Measurements from ENCODE around the gene CARD14. TPM values are rescaled to one million over a fixed set of nuclear protein-coding genes. Genes with fewer than 3 reads are reported as not detected.

Gene CARD14
- total RNA-seq, 1 donor from 2014 or later, result 19.3 TPM

- DNase-seq (ENCODE audit: low spot score), result no peak
These were observed 40.7 kb downstream of the CARD14 start for GRCh38 chr17:80210348-80211108.

DNA sequence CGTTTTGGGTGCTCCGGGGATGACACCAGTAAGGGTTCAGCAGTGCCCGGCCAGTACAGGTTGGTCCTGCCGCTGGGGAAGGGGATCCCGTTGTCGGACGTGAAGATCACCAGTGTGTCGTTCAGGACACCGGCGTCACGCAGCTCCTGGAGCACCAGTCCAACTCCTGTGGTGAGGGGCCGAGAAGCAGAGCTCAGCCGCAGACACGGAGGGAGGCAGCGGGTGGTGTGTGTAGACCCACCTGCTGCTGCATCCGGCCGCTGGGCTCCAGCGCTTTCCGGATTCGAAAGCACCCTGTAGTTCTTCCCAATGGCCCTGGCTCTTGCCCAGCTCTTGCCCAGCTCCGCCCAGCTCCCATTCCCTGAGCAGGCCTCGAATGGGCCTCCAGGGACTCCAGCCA is 42.3 kb downstream of the CARD14 start:
- no peak for DNase-seq (ENCODE audit: low spot score)

DNA sequence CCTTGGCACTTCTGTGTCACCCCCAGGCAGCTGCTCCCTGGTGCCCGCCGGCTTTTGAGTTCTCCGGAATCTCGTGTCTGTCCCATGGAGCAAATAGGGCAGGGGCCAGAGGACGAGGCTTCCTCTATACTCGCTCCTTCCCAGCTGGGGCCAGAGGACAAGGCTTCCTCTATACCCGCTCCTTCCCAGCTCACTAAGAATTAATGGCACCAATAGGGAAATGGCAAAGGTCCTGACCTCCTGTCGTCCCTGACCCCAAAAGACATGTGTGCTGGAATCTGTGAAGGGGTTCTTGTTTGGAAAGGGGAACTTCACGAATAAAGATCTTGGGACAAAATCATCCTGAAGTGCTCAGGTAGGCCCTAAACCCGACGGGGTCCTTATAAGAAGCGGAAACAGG is 42.7 kb downstream of the CARD14 start:
- DNase-seq (ENCODE audit: low spot score), result no peak

DNA sequence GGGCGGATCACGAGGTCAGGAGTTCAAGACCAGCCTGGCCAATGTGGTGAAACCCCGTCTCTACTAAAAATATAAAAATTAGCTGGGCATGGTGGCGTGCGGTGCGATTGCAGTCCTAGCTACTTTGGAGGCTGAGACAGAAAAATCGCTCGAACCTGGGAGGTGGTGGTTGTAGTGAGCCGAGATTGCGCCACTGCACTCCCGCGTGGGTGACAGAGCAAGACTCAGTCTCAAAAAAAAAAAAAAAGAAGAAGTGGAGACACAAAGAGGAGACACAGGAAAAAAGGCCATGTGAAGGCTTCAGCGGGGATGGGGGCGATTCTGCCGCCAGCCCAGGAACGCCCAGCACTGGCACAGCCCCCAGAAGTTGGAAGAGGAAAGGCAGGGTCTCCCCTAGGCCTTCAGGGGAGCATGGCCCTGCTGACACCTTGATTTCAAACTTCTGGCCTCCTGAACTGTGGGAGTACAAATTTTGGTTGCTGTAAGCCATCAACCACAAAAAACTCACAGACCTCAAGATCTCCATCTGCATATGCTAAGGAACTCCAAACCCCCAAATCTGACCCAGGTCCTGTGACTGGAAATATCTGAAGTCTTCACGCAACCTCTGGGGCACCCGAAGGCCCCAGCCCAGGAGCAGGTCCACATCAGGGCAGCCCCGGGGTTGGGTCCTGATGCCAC is 43.3 kb downstream of the CARD14 start:
- no peak for DNase-seq (ENCODE audit: low spot score)

GRCh38 chr17:80213643-80213975 is 43.8 kb downstream of the CARD14 start:
- DNase-seq (ENCODE audit: low spot score), result no peak

DNA sequence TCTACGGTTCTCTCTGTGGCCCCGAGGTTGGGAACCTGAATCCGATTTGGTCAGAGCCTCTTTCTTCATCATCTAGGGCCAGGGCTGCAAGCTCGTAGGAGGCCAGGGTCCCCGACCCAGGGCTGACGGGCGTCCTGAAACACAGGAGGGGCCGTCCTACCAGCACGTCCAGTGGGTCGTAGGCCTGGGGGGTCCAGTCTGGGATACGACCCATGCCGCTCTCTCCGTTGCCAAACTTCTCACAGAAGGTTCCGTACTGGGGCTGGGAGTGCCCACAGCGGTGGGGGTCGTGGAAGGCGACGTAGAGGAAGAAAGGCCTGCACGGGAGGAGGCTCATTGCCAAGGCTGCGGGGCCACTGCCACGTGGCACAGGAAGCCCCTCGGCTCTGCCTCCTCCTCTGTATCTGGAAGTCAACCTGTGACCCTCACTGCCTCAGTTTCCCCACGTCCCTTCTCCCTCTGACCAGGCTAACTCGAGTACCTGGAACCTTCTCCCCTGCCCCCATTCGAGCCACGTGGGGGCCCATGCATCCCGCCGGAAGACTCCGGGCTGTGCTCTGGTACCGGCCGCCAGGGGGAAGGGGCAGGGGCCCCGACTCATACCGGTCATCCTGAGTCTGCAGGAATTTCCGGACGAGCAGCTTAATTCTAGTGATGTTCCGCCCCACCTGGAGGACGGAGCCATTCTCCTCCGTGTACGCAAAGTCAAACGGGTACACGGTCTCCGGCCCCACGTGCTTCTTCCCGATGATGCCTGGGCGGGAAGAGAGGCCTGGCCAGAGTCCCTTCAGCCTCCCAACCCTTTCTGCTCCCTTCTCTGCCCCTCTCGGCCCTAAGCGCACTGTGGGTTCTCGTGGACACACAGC is 44.4 kb downstream of the CARD14 start:
- no peak for DNase-seq (ENCODE audit: low spot score)

GRCh38 chr17:80214878-80215210 is 45.0 kb downstream of the CARD14 start:
- DNase-seq (ENCODE audit: low spot score), result no peak

DNA sequence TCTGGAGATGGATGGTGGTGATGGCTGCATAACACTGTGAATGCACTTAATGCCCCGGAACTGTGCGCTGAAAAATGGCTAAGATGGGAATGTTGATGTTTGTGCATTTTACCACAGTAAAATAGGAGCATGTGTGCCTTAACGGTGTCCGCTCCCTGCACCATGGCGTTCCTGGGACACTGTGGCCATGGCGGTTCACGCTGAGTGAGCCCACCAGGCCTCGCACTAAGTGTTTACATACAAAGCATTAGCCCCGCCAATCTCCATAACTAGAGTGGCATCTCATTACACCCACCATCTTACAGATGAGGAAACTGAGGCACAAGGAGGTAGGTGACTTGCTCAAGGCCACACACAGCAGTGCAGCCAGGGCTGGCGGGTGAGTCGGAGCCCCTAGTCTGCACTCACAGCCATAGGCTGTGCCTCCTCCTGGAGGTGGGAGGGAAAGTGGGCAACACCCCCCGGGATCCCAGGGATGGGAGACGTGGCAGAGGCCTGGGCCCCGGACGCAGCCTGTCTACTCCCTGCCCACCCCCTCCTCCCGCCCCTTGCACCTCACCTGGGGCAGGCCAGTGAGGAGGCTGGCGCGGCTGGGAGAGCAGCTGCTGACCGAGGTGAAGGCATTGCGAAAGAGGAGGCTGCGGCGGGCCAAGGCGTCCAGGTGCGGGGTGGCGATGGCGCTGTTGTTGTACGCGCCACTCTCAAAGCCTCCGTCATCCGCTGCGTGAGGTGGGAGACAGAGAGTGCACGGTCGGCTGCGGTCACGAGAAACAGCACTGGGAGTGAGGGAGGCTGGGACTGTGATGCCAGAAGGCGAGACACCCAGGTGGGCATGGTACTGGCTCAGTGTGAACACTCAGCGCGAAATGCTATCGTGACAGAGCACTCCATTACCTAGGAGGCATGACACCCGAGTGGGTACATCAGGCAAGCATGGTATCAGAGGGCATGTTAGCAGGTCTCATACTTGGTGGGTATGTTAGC is 46.9 kb downstream of the CARD14 start:
- no peak for DNase-seq (ENCODE audit: low spot score)

- DNase-seq (ENCODE audit: low spot score), result no peak
These were observed 48.0 kb downstream of the CARD14 start for GRCh38 chr17:80217703-80218362.

DNA sequence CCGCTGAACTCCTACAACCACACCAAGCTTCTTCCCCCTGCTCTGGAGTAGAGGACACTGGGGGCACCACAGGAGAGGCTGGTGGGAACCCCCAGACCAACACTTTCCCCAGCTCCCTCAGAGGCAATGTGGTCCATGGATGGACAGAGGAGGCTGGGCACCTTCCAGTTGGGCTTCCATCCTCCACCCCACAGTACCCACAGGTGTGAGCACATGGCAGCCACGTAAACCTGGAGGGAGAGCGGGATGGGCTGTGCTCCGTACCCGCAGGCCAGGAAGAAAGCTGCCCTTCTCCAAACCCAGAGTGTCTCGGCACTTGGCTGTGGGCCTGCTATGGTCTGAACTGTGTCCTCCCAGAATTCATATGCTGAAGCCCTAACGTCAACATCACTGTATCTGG is 48.6 kb downstream of the CARD14 start:
- DNase-seq (ENCODE audit: low spot score), result no peak

DNA sequence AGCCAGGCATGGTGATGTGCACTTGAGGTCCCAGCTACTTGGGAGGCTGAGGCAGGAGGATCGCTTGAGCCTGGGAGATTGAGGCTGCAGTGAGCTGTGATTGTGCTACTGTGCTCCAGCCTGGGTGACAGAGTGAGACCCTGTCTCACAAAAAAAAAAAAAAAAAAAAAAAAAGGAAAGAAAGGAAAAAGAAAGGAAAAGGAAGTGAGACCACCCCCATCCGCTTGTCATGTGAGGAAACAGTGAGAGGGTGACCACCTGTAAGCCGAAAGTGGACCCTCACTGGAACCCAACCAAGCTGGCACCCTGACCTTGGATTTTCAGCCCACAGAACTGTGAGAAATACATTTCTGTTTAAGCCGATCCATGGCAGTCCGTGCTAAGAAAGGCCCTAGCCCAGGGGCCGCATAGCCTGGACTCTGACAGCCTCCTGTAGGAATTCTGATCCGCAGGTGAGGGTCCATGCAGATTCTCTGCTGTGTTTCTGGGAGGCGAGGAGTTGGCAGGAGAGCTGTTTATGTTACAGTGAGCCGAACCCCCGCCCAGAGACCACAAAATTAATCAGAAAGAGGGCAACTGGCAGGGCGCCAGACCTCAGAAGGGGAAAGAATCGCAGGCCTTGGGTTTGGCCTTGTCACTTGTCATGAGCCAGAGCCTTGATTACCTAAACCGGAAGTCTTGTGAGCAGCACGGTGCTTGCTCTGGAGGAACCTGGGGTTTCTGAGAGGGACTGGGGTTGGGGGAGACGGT is 49.4 kb downstream of the CARD14 start:
- peak; percentile 87 for DNase-seq (ENCODE audit: low spot score)

DNA sequence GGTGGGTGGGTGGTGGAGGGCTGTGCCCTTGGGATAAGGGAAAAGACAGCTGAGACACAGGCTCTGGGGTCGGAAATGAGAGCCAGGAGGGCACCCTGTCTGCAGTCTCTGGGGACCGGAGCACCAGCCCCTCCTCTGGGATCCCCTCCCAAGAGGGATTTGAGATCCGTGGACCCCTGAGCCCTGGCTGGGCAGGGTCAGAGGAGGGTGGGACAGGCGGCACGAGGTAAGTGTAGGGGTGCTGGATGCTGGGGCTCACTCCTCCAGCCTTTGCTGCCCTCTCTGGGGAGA is 49.9 kb downstream of the CARD14 start:
- DNase-seq (ENCODE audit: low spot score), result no peak

GRCh38 chr17:80220054-80220735 is 50.4 kb downstream of the CARD14 start, which contains the start of the genes SGSH and SLC26A11:
Gene SGSH, minus strand, starts transcription at chr17:80220333. Its CDS starts 20 bp downstream, at chr17:80220313.
Gene SLC26A11, plus strand, starts transcription at chr17:80220427. Its CDS starts 1,134 bp downstream, at chr17:80221561.
- DNase-seq (ENCODE audit: low spot score), result peak; percentile 82

GRCh38 chr17:80220736-80221215 is 50.9 kb downstream of the CARD14 start:
- DNase-seq (ENCODE audit: low spot score), result no peak

- DNase-seq (ENCODE audit: low spot score), result no peak
These were observed 51.7 kb downstream of the CARD14 start for GRCh38 chr17:80221351-80222105.

GRCh38 chr17:80222376-80223141 is 52.7 kb downstream of the CARD14 start:
- no peak for DNase-seq (ENCODE audit: low spot score)

- no peak for DNase-seq (ENCODE audit: low spot score)
These were observed 53.4 kb downstream of the CARD14 start for GRCh38 chr17:80223142-80223815.
